Liver (tissue), 9 donors: ENCODE results near the gene TOB1. TPM values are rescaled to one million over a fixed set of nuclear protein-coding genes. Genes with fewer than 3 reads are reported as not detected.

Experiments
- DNase-seq: peaks from one replicate; pipeline ENCODE4 v3.0.0-alpha.2; 2017; ENCODE audit warnings: low spot score
- H3K27ac ChIP-seq, 2 donors: one replicate each; pipeline ENCODE4 v1.7.0; 2013; ENCODE audit warnings: inconsistent platforms in 2 of 2, low read length in 2 of 2, control low read depth in 1 of 2, low read depth in 1 of 2, mild to moderate bottlenecking in 1 of 2
- H3K27me3 ChIP-seq, 4 donors: one replicate each; pipeline versions ENCODE4 v1.6.1 to v1.7.0; 2013; ENCODE audit warnings: low read length in 3 of 4, inconsistent platforms in 1 of 4, mild to moderate bottlenecking in 1 of 4, moderate library complexity in 1 of 4; ENCODE audit not compliant: control insufficient read depth in 4 of 4, insufficient read depth in 4 of 4
- H3K36me3 ChIP-seq, 4 donors: one replicate each; pipeline versions ENCODE4 v1.6.1 to v1.7.0; 2013; ENCODE audit warnings: low read length in 3 of 4, mild to moderate bottlenecking in 3 of 4, low read depth in 1 of 4, moderate library complexity in 1 of 4; ENCODE audit not compliant: control insufficient read depth in 4 of 4, insufficient read depth in 3 of 4
- H3K4me1 ChIP-seq, 4 donors: one replicate each; pipeline versions ENCODE4 v1.6.1 to v1.7.0; 2013; ENCODE audit warnings: low read length in 3 of 4, mild to moderate bottlenecking in 3 of 4, moderate library complexity in 1 of 4; ENCODE audit not compliant: control insufficient read depth in 4 of 4, insufficient read depth in 4 of 4
- H3K4me3 ChIP-seq, 3 donors: one replicate each; pipeline versions ENCODE4 v1.6.1 to v1.7.0; 2013; ENCODE audit warnings: low read length in 3 of 3, control low read depth in 1 of 3, low read depth in 1 of 3, mild to moderate bottlenecking in 1 of 3
- H3K9ac ChIP-seq, 2 donors: one replicate each; pipeline ENCODE4 v1.7.0; 2013; ENCODE audit warnings: low read length in 2 of 2, mild to moderate bottlenecking in 2 of 2, moderate library complexity in 2 of 2, control low read depth in 1 of 2, low read depth in 1 of 2
- H3K9me3 ChIP-seq, 4 donors: one replicate each; pipeline versions ENCODE4 v1.6.1 to v1.7.0; 2013; ENCODE audit warnings: low read length in 3 of 4; ENCODE audit not compliant: control insufficient read depth in 4 of 4
- EGR1 ChIP-seq, 2 donors: IDR thresholded peaks; 2 replicates each; pipeline ENCODE4 v1.6.1; 2016 to 2018; ENCODE audit warnings: antibody characterized with exemption in 2 of 2, low read depth in 2 of 2
- FOXA1 ChIP-seq: IDR thresholded peaks from 2 replicates; pipeline ENCODE4 v1.6.1; 2016; ENCODE audit warnings: antibody characterized with exemption
- FOXA2 ChIP-seq: IDR thresholded peaks from 2 replicates; pipeline ENCODE4 v1.6.1; 2016; ENCODE audit warnings: antibody characterized with exemption
- GABPA ChIP-seq, 2 donors: IDR thresholded peaks in 1 of 2; conservative IDR thresholded peaks in 1 of 2; 2 replicates each; pipeline ENCODE4 v1.6.1; 2016; ENCODE audit warnings: antibody characterized with exemption in 2 of 2, mild to moderate bottlenecking in 1 of 2, moderate library complexity in 1 of 2
- HNF4A ChIP-seq, 2 donors: conservative IDR thresholded peaks; 2 replicates each; pipeline ENCODE4 v1.6.1; 2016; ENCODE audit warnings: antibody characterized with exemption in 2 of 2, mild to moderate bottlenecking in 2 of 2
- JUND ChIP-seq, 2 donors: IDR thresholded peaks; 2 replicates each; pipeline ENCODE4 v1.6.1; 2016; ENCODE audit warnings: antibody characterized with exemption in 2 of 2
- NR2F2 ChIP-seq: IDR thresholded peaks from 2 replicates; pipeline ENCODE4 v1.6.1; 2016; ENCODE audit warnings: antibody characterized with exemption
- RAD21 ChIP-seq, 2 donors: IDR thresholded peaks; 2 replicates each; pipeline ENCODE4 v1.6.1; 2016; ENCODE audit warnings: antibody characterized with exemption in 2 of 2, mild to moderate bottlenecking in 2 of 2
- RXRA ChIP-seq, 2 donors: IDR thresholded peaks; 2 replicates each; pipeline ENCODE4 v1.6.1; 2017 to 2018; ENCODE audit warnings: antibody characterized with exemption in 2 of 2, mild to moderate bottlenecking in 1 of 2
- SP1 ChIP-seq: IDR thresholded peaks from 2 replicates; pipeline ENCODE4 v1.6.1; 2018; ENCODE audit warnings: antibody characterized with exemption, mild to moderate bottlenecking
- TAF1 ChIP-seq: conservative IDR thresholded peaks from 2 replicates; pipeline ENCODE4 v1.6.1; 2016; ENCODE audit warnings: antibody characterized with exemption, mild to moderate bottlenecking
- YY1 ChIP-seq: IDR thresholded peaks from 2 replicates; pipeline ENCODE4 v1.6.1; 2016; ENCODE audit warnings: antibody characterized with exemption, mild to moderate bottlenecking
- ZBTB33 ChIP-seq: IDR thresholded peaks from 2 replicates; pipeline ENCODE4 v1.6.1; 2016; ENCODE audit warnings: antibody characterized with exemption
- WGBS: extraction: QIAGEN DNeasy Blood & Tissue Kit; methylation state at CpG from one replicate; pipeline ENCODE4 v1.1.7; 2013; 5-methylcytosine and 5-hydroxymethylcytosine counted together
- polyA plus RNA-seq, 2 donors: library from polyadenylated mRNA; stranded (reverse) in 1 of 2; unstranded in 1 of 2; fragments of 200-250 nt in 1 of 2; fragments of >200 nt in 1 of 2; fragmentation: Nextera tagmentation in 1 of 2; extraction: Ambion mirVana in 1 of 2; gene quantifications; one replicate each; pipeline versions ENCODE4 v1.2.1 to v1.2.3, GENCODE V29; 2013 to 2015
- total RNA-seq, 2 donors: library from RNA; depleted of rRNA; stranded (reverse); fragments of >200 nt; gene quantifications; one replicate each; pipeline ENCODE4 v1.2.3, GENCODE V29; 2014
- TF ChIP-seq, protein P1 (sequence below): fragments of 150-350 bp; IDR thresholded peaks from 2 replicates; pipeline ENCODE4 v1.5.1; 2017; ENCODE audit warnings: improper control_type of control experiment, low read depth, low read length; ENCODE audit not compliant: missing input control
- TF ChIP-seq, protein P2 (sequence below): IDR thresholded peaks from 2 replicates; pipeline ENCODE4 v1.6.1; 2016; ENCODE audit warnings: antibody characterized with exemption
- TF ChIP-seq, protein P3 (sequence below): IDR thresholded peaks from 2 replicates; pipeline ENCODE4 v1.6.1; 2016; ENCODE audit warnings: antibody characterized with exemption
- TF ChIP-seq, protein P4 (sequence below): IDR thresholded peaks from 2 replicates; pipeline ENCODE4 v1.6.1; 2016; ENCODE audit warnings: antibody characterized with exemption, mild to moderate bottlenecking
- donor health status: healthy.
- donor health status: healthy.
- donor health status: healthy.
- donor health status: healthy.
- donor health status: healthy.

The TOB1 gene
- total and polyA plus RNA-seq, 4 donors: 10.2 to 132 (median 37.8) TPM

- TF ChIP-seq, protein P1, sequence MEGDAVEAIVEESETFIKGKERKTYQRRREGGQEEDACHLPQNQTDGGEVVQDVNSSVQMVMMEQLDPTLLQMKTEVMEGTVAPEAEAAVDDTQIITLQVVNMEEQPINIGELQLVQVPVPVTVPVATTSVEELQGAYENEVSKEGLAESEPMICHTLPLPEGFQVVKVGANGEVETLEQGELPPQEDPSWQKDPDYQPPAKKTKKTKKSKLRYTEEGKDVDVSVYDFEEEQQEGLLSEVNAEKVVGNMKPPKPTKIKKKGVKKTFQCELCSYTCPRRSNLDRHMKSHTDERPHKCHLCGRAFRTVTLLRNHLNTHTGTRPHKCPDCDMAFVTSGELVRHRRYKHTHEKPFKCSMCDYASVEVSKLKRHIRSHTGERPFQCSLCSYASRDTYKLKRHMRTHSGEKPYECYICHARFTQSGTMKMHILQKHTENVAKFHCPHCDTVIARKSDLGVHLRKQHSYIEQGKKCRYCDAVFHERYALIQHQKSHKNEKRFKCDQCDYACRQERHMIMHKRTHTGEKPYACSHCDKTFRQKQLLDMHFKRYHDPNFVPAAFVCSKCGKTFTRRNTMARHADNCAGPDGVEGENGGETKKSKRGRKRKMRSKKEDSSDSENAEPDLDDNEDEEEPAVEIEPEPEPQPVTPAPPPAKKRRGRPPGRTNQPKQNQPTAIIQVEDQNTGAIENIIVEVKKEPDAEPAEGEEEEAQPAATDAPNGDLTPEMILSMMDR: no peak
- TF ChIP-seq, protein P2, sequence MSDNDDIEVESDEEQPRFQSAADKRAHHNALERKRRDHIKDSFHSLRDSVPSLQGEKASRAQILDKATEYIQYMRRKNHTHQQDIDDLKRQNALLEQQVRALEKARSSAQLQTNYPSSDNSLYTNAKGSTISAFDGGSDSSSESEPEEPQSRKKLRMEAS: no peak
- TF ChIP-seq HNF4A (conservative IDR thresholded peaks at IDR 0.05) (no peak), JUND (IDR thresholded peaks at IDR 0.05) (no peak), YY1 (no peak), EGR1 (IDR thresholded peaks at IDR 0.05; ENCODE audit: low read depth in 2 of 2) (no peak), RXRA (IDR thresholded peaks at IDR 0.05) (no peak), NR2F2 (no peak), ZBTB33 (no peak), TAF1 (no peak), FOXA1 (no peak), SP1 (no peak), FOXA2 (no peak), GABPA (IDR thresholded peaks at IDR 0.05 in 1 of 2, conservative IDR thresholded peaks at IDR 0.05 in 1 of 2) (no peak), RAD21 (IDR thresholded peaks at IDR 0.05) (no peak)
- TF ChIP-seq, protein P3, sequence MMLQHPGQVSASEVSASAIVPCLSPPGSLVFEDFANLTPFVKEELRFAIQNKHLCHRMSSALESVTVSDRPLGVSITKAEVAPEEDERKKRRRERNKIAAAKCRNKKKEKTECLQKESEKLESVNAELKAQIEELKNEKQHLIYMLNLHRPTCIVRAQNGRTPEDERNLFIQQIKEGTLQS: no peak
- TF ChIP-seq, protein P4, sequence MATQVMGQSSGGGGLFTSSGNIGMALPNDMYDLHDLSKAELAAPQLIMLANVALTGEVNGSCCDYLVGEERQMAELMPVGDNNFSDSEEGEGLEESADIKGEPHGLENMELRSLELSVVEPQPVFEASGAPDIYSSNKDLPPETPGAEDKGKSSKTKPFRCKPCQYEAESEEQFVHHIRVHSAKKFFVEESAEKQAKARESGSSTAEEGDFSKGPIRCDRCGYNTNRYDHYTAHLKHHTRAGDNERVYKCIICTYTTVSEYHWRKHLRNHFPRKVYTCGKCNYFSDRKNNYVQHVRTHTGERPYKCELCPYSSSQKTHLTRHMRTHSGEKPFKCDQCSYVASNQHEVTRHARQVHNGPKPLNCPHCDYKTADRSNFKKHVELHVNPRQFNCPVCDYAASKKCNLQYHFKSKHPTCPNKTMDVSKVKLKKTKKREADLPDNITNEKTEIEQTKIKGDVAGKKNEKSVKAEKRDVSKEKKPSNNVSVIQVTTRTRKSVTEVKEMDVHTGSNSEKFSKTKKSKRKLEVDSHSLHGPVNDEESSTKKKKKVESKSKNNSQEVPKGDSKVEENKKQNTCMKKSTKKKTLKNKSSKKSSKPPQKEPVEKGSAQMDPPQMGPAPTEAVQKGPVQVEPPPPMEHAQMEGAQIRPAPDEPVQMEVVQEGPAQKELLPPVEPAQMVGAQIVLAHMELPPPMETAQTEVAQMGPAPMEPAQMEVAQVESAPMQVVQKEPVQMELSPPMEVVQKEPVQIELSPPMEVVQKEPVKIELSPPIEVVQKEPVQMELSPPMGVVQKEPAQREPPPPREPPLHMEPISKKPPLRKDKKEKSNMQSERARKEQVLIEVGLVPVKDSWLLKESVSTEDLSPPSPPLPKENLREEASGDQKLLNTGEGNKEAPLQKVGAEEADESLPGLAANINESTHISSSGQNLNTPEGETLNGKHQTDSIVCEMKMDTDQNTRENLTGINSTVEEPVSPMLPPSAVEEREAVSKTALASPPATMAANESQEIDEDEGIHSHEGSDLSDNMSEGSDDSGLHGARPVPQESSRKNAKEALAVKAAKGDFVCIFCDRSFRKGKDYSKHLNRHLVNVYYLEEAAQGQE: no peak
- no peak for DNase-seq
- Histone ChIP-seq H3K27me3 (no peaks in the 10 kb centered on the region), H3K4me3 (no peak overlapping the region), H3K4me1 (peaks cover 4 to 22% (median 16%) of the 10 kb centered on the region in 4 donors), H3K36me3 (no peaks in the 10 kb centered on the region), H3K9ac (no peak overlapping the region), H3K27ac (no peak overlapping the region), H3K9me3 (no peaks in the 10 kb centered on the region)
- 90% methylated on average over 7 of the region's 7 CpGs for whole genome bisulfite sequencing
Measured at GRCh38 chr17:50900383-50900892, 34.3 kb upstream of the TOB1 start.
